ENCODE results near the gene FAM20C.
"Not testable (repeated sequence)": the region's sequence is repeated elsewhere in the genome, so short reads cannot be mapped to it uniquely, and the experiment has no call there.

Gene FAM20C

DNA sequence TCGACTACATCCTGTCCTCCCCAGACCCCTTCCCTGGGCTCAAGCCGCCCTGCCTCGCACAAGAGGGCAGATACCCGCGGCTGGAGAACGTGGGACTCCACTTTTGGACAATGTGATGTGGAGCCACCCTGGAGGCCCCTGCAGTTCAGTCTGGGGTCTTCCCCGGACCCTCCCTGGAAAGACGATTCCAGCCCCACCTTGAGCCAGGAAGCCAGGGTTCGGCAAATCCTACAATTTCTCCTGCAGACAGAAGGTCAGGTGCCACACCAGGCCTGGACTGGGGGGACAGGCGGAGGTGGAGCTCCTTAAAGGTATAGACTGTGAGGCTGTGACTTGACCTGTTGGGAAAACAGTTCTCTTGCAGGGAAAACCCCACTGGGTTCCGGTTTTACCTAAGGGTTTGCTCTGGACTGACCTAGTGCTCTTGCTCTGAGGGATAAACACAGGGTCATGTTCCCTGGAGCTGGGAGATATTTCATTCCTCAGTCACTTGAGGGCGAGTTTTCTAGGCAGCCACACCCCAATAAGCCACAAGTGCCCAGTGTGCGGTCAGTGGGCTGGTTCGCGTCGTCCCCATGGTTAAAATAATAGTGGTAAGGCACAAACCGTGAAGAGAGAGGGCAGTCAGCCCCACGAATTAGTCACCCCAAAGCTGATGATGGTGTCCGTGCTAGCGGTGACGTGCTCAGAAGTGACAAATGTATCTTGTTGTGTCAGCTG, 99.2 kb downstream of the FAM20C start:
- DNase-seq (ENCODE audit: low read depth in 2 of 2) = no peak

DNA sequence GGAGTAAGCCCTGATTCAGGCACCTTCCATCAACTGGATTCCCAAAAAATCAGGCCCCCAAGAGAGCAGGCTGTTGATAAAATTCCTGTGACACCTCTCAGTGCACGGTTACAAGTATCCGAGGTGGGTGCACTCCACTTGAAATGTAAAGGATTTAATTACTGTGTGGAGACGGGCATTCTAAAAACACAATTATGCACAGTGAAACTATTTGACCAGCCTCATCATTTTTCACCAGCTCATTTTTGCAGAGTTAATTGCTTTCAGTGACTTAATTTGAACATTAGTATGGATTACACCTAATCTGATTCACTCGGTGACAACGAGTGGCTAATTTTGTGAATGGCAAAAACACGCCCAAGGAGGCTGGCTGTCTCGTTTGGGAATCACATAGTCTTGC, 99.9 kb downstream of the FAM20C start:
- no peak for DNase-seq (ENCODE audit: low read depth in 2 of 2)

DNA sequence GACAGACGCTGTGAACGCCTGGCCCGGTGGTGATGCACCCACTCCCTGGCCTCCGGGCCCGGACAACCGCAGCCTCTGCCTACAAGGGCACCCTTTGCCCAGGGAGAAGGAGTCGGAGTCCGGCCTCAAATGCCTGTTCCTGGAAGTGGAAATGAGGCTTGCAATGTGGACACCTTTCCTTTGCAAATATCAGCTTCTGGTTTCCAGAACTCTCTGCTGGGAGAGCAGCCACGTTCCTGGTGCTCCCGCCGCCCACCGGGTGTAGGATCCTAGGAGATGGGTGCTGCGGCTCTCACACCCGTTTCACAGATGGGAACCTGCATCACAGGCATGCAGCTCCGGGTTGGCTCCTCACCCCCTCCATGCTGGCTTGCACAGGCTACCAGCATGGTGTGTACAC, 100.5 kb downstream of the FAM20C start:
- DNase-seq (ENCODE audit: low read depth in 2 of 2) = no peak

DNA sequence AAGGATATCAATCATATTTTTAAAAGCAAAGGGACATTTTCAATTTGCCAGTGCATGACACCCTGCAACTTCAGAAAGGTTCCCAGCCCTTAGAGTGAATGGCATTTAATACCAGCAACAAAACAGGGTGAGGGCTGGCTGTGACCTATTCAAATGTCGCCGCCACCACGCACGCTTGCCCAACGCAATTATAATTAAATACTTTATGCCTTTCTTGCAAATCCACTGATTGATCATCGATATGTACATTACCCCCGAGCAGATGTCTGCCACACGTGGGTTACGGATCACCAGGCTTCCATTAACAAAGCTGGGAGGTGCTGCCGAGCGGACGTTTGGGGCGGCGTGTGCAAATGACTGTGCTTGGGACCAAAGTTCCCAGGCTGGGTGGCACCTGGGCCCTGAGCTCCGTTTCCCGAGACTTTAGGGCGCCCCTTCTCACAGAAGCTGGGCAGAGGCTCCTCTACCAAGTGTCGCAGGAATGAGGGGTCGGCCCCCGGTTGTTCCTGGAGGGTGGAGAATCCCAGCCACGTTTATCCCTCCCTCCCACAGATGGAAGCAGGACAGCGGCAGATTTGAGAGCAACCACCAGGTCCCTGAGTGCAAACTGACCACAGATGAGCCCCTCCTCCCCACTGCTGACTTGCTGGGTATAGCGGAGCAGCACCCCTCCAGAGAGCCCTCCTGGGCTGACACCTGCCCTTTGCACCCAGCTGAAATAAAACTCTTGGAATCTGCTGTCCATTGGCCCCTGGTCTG, 101.5 kb downstream of the FAM20C start:
- no peak for DNase-seq (ENCODE audit: low read depth in 2 of 2)

DNA sequence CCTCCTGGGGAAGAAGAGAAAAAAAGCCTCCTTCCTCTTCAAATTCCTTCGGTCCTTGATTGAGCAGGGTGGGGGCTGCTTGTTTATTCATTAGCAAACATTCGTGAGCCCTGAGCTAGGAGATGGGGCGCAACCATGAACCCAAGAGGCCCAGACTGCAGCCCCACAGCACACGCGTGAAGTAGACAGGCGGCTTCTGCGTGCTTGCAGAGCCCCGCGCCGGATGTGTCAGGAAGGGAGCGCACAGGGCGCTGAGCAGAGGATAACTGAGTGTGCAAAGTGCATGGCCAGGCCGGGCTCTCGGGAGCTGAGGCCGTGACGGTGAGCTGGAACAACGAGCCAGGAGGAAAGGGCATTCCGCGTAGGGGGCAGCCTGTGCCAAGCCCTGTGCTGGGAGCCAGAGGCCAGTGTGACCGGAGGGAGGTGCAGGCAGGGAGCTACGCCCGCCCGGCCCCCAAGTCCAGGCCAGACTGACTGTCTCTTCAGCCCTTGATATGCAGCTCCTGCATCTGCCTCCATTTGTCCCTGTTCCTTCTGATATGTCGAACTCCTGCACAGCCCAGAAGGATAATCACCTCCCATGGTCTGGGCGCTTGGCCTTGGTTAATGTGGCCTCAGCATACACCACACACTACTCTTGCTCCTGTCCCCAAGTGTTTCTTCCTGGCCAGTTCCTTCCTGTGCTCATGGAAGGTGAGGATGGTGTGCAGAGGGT, 102.2 kb downstream of the FAM20C start:
- no peak for DNase-seq (ENCODE audit: low read depth in 2 of 2)

DNA sequence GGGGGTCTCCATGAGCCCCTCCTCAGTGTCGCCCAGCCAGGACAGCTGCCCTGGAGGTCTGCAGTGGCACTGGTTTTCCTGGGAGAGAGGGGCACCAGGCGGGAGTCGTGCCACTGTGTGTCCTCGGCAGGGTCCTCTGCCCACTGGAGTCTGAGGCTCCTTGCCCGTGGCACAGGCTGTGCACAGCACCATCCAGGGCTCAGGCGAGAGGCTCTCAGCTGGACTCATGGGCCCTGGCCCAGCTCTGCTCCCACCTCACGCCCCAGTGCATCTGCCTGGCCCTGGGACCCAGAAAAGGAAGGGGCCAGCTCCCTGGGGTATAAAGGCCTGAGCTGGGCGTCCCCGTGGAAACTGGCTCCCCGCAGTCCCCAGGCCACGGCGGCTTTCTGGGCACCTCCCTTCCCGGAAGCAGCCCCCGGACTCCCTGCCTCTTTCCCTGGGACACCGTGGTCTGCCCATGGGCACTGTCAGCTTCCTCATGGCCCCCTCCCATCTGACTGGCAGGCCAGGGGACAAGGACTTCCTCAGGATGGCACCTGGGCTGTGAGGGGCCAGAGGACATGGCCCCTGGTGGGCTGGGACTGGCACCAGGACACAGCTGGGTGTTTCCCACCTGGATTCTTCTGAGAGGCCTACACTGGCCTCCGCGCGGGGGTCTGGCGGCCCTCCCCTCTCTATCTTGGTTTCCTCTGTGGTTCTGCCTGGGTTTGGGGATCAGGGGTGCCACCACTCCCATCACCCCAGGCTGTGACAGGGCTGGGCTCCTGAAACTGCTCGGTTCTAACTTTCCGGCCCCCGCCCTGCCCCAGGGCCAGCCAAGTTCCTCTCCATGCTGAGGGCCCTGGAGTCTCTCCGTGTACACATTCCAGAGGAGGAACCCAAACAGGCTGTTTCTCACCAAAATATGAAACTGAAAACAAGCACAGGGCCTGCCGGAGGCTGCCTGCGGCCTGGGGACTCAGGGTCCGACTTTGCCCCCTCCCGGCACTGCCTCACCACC, 103.1 kb downstream of the FAM20C start:
- no peak for DNase-seq (ENCODE audit: low read depth in 2 of 2)

DNA sequence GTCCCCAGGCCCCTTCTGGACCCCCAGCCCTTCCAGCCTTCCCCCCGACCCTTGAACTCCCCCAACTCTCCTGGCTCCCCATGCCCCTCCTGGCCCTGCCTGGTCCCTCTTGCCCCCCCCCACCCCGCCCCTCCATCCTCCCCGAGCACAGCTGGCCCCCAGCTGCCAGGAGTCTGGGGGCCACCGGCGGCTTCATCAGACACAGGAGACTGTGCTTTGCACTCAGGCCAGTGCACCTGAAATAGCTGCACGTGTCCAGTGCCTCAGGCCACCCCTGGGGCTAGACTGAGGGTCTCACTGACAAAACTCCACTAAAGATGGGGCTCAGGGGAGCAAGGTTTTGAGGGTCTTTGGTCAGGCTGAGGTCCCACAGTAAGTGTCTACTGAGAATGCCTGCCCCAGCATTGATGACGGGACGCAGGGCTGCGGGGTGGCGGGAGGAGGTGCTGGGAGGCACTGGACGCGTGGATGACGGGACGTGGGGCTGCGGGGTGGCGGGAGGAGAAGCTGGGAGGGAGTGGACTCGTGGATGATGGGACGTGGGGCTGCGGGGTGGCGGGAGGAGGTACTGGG, 104.1 kb downstream of the FAM20C start:
- DNase-seq (ENCODE audit: low read depth in 2 of 2) = no peak

DNA sequence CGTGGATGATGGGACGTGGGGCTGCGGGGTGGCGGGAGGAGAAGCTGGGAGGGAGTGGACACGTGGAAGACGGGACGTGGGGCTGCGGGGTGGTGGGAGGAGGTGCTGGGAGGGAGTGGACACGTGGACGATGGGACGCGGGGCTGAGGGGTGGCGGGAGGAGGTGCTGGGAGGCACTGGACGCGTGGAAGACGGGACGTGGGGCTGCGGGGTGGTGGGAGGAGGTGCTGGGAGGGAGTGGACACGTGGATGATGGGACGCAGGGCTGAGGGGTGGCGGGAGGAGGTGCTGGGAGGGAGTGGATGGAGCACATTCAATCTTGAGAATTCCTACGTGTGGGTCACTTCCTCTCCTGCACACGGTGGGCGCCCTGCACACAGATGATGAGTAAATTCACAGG, 104.8 kb downstream of the FAM20C start:
- DNase-seq (ENCODE audit: low read depth in 2 of 2) = not testable (repeated sequence)

DNA sequence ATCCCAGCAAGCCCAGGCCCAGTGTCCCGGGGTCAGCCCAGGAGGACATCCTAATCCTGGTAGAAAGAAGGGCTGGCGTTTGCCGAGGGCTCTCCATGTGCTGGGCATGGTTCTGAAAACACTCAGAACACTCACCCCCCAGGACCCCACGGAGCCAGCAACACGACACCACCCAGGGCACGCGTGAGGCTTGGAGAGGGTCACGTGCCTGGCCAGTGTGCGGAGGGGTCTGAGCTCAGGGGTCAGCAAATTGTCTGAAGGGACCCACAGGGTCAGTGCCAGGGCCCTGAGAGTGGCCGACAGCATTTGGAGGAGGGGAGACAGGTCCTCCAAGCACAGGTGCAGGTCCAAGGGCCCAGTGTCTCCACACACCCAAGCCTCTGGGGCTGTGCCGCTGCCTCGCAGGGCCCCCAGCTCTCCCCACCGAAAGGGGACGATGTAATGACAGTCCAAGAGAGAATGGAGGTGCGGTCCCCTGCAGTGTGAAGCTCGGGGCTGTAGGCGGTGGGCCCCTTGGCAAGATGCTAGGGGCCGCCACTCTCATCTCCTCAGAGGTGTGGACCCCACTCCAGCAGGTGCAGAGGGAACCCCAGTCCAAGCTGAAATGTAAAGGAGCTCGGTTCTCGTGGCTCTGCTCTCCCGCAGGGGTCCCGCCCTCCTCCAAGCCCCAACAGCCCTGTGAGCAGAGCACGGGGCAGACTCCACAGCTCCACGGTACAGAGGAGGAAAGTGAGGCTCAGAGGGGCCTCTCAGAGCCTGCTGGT, 105.4 kb downstream of the FAM20C start:
- no peak for DNase-seq (ENCODE audit: low read depth in 2 of 2)

DNA sequence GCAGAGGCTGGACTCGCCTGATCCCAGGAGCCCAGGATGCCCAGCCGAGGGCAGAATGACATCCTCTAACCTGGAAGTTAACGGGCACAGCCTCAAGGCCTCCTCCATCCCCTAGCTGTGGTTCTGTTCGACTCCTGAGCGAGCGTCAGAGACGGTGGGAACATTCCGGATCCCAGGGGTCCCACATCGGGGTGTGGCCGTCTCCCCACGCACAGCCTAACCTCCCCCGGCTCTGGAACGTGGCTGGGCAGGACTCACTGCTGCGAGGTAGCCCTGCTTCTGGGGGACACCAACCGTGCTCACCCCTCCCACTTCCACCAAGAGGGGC, 106.0 kb downstream of the FAM20C start:
- DNase-seq (ENCODE audit: low read depth in 2 of 2) = no peak

DNA sequence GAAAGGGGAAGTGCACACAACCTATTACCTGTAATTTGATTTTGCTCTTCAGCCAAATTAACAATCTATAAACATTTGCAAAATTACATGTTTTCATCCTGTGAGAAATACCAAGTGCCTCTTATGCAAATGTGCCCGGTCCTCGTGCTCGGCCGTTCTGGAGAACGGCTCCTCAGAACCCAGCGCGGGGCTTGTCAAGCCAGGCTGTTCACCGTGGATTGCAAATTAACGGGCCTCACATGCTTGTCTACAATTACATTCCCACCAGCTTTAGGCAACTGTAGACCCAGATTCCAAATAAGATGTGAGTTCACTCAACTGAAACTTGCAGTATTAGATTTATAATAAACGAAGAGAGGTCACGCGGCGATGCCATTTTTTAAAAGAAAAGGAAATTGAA, 106.4 kb downstream of the FAM20C start:
- no peak for DNase-seq (ENCODE audit: low read depth in 2 of 2)

DNA sequence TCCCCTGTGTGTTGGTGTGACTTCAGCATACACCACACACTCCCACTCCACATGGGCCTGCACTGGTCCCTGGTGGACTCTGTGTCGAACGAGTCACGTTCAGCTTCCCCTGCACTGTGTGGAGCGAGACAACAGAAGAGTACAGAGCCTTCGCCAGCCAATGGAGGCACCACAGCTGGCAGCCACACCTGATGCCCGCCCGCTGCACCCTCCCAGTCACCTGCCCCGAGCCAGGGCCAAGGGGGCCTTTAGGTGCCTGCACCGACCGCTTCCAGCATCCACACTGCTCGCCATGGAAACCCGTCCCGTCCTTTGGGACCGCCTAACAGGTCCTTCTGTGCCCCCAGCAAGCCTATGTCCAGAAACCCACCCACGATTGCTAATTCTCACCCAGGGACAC, 106.8 kb downstream of the FAM20C start:
- no peak for DNase-seq (ENCODE audit: low read depth in 2 of 2)

DNA sequence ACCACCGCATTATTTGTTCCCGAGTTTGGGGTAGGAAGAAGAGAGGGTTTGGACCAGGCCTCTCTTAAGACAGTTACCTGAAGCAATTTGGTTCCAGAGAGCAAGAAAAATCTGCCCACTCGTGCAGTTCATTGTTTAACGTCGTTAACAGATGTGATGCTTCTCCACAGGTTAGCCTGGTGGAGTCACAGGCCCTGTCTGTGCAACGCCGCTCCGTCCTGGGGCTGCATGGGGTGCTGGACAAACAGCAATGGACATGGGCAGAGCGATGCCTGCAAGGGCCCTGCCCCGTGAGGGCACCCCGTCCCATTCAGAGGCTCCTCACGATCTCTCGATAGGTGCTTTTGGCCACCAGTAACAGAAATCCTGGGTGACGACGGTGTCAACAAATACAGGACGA, 107.3 kb downstream of the FAM20C start:
- no peak for DNase-seq (ENCODE audit: low read depth in 2 of 2)

DNA sequence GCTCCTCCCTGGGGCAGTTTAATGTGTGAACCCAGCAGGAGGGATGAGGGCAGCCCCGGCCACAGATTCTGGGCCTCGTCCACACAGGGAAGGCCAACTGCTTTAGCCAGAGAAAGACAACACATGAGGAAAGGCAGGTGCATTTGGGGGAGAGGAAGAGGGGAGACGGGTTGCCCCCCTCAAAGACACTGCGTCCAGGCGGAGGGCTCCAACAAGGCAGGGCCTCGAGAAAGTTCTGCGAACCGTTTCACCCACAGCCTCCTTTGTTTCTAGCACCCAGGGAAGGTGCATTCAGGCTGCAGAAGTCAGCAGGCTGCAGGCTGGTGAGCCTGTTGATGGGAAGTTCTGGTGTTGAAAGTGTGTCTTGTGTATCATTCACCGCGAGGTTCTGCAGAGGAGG, 107.7 kb downstream of the FAM20C start:
- DNase-seq (ENCODE audit: low read depth in 2 of 2) = no peak

DNA sequence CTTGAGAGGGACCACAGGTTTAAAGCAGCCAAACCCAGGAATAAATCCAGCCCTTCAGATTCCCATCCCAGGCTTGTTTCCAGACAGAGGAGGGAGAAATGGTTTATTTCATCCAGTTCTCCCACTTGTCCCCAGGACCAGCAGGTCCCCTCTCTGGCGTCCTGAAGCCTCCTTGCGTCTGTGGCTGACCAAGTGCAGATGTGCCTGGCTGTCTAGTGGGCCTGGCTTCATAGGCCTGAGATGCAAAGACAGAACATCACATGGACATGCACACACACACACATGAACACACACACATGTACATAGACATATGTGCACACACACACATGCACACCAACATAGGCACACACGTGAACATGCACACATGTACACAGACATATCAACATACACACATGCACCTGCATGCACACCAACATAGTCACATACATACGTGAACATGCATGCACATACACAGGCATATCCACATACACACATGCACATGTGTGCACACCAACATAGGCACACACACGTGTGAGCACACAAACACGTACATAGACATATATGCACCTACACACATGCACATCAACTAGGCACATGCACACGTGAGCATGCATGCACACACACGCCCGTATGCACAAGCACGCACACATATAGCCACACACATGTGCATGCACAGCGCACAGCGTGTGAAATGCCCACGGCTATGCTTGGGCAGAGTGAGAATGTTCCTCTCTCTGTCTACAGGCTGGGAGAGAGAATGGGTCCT, 108.3 kb downstream of the FAM20C start:
- no peak for DNase-seq (ENCODE audit: low read depth in 2 of 2)

DNA sequence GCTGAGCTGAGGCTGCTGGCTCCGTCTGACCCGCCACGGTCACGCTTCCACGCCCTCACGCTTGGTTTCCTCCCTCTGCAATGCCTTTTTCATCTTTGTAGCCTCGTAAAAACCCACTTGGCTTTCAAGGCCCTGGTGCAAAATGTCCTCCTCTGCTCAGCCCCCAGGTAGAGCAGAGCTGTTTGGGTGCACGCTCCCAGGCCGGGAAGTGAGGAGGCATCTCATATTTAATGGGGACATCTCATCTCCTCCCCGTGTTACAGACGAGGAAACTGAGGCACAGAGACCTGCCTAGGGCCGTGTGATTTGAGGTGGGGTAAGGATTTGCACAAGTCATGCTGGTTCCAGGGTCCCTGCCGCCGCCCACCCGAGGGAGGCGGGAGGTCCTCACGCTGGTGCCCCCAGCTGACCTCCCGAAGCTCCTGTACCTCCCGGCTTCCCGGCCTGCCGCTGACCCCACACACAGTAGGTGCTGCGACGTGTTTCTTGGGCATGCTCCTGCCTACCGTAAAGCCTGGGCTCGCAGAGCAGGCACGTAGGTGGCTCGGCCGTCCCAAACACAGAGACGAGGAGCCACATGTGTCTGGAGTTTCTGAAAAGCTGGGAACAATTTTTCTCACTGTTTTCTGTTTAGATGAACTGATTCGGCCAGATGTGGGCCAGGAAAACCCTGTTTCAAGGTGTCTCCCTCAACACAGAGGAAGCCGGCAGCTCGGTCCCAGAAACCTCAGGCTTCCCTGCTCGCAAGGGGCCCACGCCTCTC, 109.1 kb downstream of the FAM20C start:
- no peak for DNase-seq (ENCODE audit: low read depth in 2 of 2)

DNA sequence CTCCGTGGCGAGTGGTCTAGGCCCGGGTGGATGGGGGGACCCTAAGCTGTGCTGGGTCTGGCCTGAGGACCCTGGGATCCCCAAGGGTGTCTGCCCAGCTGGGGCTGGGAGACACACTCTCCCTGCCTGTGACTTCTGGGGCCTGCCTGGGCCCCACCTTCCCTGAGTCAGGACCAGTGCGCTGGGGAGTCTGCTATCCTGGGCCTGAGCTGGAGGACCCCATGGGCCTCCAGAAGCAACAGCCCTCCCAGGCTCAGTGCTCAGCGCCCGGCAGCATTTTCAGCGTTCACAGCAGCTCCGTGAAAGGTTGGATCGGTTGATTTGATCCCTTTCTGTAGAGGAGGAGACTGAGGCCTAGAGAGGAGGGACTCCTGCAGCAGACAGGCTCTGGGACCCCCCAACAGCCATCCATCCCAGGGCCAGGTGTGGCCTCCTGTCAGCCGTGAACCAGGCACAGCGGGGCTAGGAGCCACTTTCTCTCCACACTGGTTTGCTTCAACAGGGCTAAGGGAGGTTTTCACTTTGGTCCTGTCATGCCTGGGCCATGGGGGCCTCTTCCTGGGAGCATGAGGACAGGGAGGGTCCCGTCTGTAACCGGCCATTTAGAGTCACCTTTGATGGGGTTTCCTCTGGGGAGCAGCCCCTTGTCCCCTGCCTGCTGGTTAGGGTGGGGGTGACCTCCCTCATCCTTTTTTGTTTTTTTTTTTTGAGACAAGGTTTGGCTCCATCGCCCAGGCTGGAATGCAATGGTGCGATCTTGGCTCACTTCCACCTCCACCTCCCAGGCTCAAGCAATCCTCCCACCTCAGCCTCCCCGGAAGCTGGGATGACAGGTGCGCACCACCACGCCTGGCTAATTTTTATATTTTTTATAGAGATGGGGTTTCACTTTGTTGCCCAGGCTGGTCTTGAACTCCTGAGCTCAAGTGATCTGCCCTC, 110.0 kb downstream of the FAM20C start:
- DNase-seq (ENCODE audit: low read depth in 2 of 2) = no peak

DNA sequence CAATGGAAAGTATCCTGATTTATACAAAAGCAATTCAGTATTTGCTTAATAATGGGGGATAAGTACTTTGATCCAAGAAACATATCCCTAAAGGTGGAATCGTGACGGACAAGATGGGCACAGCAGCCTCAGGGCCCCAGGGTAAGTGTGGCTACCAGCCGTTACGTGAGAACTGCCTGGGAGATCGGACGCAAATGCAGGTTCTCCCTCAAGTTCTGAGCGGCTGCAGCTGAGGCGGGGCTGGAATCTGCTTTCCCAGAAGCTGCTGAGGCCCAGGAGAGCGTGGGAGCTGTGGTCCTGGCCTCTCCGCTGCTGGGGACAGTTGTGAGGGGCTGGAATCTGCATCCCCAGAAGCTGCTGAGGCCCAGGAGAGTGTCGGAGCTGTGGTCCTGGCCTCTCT, 111.1 kb downstream of the FAM20C start:
- DNase-seq (ENCODE audit: low read depth in 2 of 2) = no peak
